Measurements from ENCODE around the gene NTHL1.
A peak's percentile ranks its signal among the peaks of the same experiment; 100 is the strongest.

NTHL1 gene

GRCh38 chr16:1998852-1999801, 48.5 kb downstream of the NTHL1 start:
- Mint-ChIP-seq H3K4me1 (ENCODE audit: low read depth) (peaks cover 9% of the 10 kb centered on the region), H3K36me3 (ENCODE audit: low read depth) (peaks cover 25% of the 10 kb centered on the region), H3K4me3 (no peak overlapping the region), H3K27me3 (no peaks in the 10 kb centered on the region), H3K27ac (no peak overlapping the region), H3K9me3 (no peaks in the 10 kb centered on the region)

GRCh38 chr16:1998360-1998835, 49.2 kb downstream of the NTHL1 start:
- H3K36me3 Mint-ChIP-seq (ENCODE audit: low read depth), result peaks cover 25% of the 10 kb centered on the region
- H3K27ac Mint-ChIP-seq, result no peak overlapping the region
- H3K27me3 Mint-ChIP-seq, result no peaks in the 10 kb centered on the region
- H3K9me3 Mint-ChIP-seq, result no peaks in the 10 kb centered on the region
- H3K4me3 Mint-ChIP-seq, result no peak overlapping the region
- H3K4me1 Mint-ChIP-seq (ENCODE audit: low read depth), result peaks cover 14% of the 10 kb centered on the region

- Mint-ChIP-seq H3K27me3 (no peaks in the 10 kb centered on the region), H3K27ac (peak overlapping the region; percentile 52), H3K4me3 (no peak overlapping the region), H3K36me3 (ENCODE audit: low read depth) (peaks cover 25% of the 10 kb centered on the region), H3K9me3 (no peaks in the 10 kb centered on the region), H3K4me1 (ENCODE audit: low read depth) (peaks cover 14% of the 10 kb centered on the region)
Measured at GRCh38 chr16:1997494-1998359, 49.9 kb downstream of the NTHL1 start.

- Mint-ChIP-seq H3K4me1 (ENCODE audit: low read depth) (peaks cover 31% of the 10 kb centered on the region), H3K27me3 (peaks cover 10% of the 10 kb centered on the region), H3K9me3 (no peaks in the 10 kb centered on the region), H3K27ac (no peak overlapping the region), H3K36me3 (ENCODE audit: low read depth) (peaks cover 17% of the 10 kb centered on the region), H3K4me3 (peak overlapping the region; percentile 35)
Measured at GRCh38 chr16:1993731-1994131, 53.9 kb downstream of the NTHL1 start.

GRCh38 chr16:1992704-1993317, 54.8 kb downstream of the NTHL1 start:
- Mint-ChIP-seq H3K27me3 (peaks cover 16% of the 10 kb centered on the region), H3K27ac (no peak overlapping the region), H3K36me3 (ENCODE audit: low read depth) (peaks cover 10% of the 10 kb centered on the region), H3K4me3 (no peak overlapping the region), H3K4me1 (ENCODE audit: low read depth) (peaks cover 31% of the 10 kb centered on the region), H3K9me3 (no peaks in the 10 kb centered on the region)

GRCh38 chr16:1991948-1992703, 55.5 kb downstream of the NTHL1 start:
- H3K9me3 Mint-ChIP-seq, result no peaks in the 10 kb centered on the region
- H3K4me1 Mint-ChIP-seq (ENCODE audit: low read depth), result peaks cover 26% of the 10 kb centered on the region
- H3K36me3 Mint-ChIP-seq (ENCODE audit: low read depth), result peaks cover 5% of the 10 kb centered on the region
- no peak overlapping the region for H3K27ac Mint-ChIP-seq
- H3K4me3 Mint-ChIP-seq, result peak overlapping the region; percentile 23
- peaks cover 17% of the 10 kb centered on the region for H3K27me3 Mint-ChIP-seq

GRCh38 chr16:1991588-1991947, 56.1 kb downstream of the NTHL1 start:
- Mint-ChIP-seq H3K9me3 (no peaks in the 10 kb centered on the region), H3K4me3 (peak overlapping the region; percentile 66), H3K27ac (peak overlapping the region; percentile 78), H3K27me3 (peaks cover 17% of the 10 kb centered on the region), H3K36me3 (ENCODE audit: low read depth) (peaks cover 7% of the 10 kb centered on the region), H3K4me1 (ENCODE audit: low read depth) (peaks cover 24% of the 10 kb centered on the region)

- Mint-ChIP-seq H3K4me1 (ENCODE audit: low read depth) (peaks cover 23% of the 10 kb centered on the region), H3K9me3 (no peaks in the 10 kb centered on the region), H3K36me3 (ENCODE audit: low read depth) (peaks cover 11% of the 10 kb centered on the region), H3K27ac (peak overlapping the region; percentile 78), H3K27me3 (peaks cover 17% of the 10 kb centered on the region), H3K4me3 (peak overlapping the region; percentile 66)
Measured at GRCh38 chr16:1991135-1991551, 56.5 kb downstream of the NTHL1 start.

GRCh38 chr16:1990351-1991134, 57.1 kb downstream of the NTHL1 start:
- peaks cover 11% of the 10 kb centered on the region for H3K36me3 Mint-ChIP-seq (ENCODE audit: low read depth)
- H3K4me1 Mint-ChIP-seq (ENCODE audit: low read depth), result peaks cover 24% of the 10 kb centered on the region

GRCh38 chr16:1990101-1990350, 57.6 kb downstream of the NTHL1 start:
- Mint-ChIP-seq H3K4me3 (no peak overlapping the region), H3K4me1 (ENCODE audit: low read depth) (peaks cover 29% of the 10 kb centered on the region), H3K27ac (no peak overlapping the region), H3K36me3 (ENCODE audit: low read depth) (peaks cover 7% of the 10 kb centered on the region), H3K9me3 (no peaks in the 10 kb centered on the region), H3K27me3 (peaks cover 17% of the 10 kb centered on the region)

More at GRCh38 chr16:1990351-1991134, 57.1 kb downstream of the NTHL1 start:
- no peaks in the 10 kb centered on the region for H3K9me3 Mint-ChIP-seq
- H3K27ac Mint-ChIP-seq, result peak overlapping the region; percentile 78
- H3K4me3 Mint-ChIP-seq, result peak overlapping the region; percentile 66
- peaks cover 17% of the 10 kb centered on the region for H3K27me3 Mint-ChIP-seq

Data from stimulated activated naive CD8-positive, alpha-beta T cell treated with anti-CD3 and anti-CD28 coated beads, Interleukin-15, Interleukin-2, amounts not matched to agents 100 ng/mL and 50 ng/mL, for 24 hours (primary cell).